PC-9 (cell line): ENCODE results near the gene CCDC158.

Experiments
- CTCF ChIP-seq: fragments of 200-600 bp; sonication (generic); conservative IDR thresholded peaks from 2 replicates; pipeline ENCODE4 v1.6.1; 2017; ENCODE audit warnings: mixed run types, antibody characterized with exemption, mild to moderate bottlenecking, moderate library complexity
- EZH2 ChIP-seq: fragments of 200-600 bp; sonication (generic); IDR thresholded peaks from 2 replicates; pipeline ENCODE4 v1.8.0; 2017; ENCODE audit warnings: antibody characterized with exemption, low read depth

- no peak for TF ChIP-seq EZH2
- TF ChIP-seq CTCF = no peak
Observed at GRCh38 chr4:76316131-76316530, 104.8 kb downstream of the CCDC158 start.
